Thyroid gland (tissue), 4 donors: ENCODE measurements around the gene ARHGAP22.

ENCODE experiments used
- CTCF ChIP-seq, 6 experiments: fragments of 200-600 bp in 3 of 6; fragments of 450-650 bp in 3 of 6; sonication (generic) in 3 of 6; IDR thresholded peaks; one replicate each; pipeline ENCODE4 v1.5.1; 2016 to 2019; ENCODE audit warnings: antibody characterized with exemption in 6 of 6, mild to moderate bottlenecking in 2 of 6, inconsistent platforms in 1 of 6, moderate library complexity in 1 of 6
- POLR2A ChIP-seq, 2 donors: fragments of 450-650 bp; IDR thresholded peaks; one replicate each; pipeline ENCODE4 v1.6.1; 2017; ENCODE audit warnings: antibody characterized with exemption in 2 of 2, mild to moderate bottlenecking in 2 of 2, moderate library complexity in 1 of 2

GRCh38 chr10:48490571-48490940 lies 114.3 kb downstream of the ARHGAP22 start:
- TF ChIP-seq CTCF (IDR thresholded peaks at IDR 0.05) (no peak), POLR2A (IDR thresholded peaks at IDR 0.05) (no peak)
